Tibial artery (tissue), 4 donors: Measurements from ENCODE around the gene SNX30.

ENCODE experiments used
- DNase-seq, 2 donors: peaks; one replicate each; pipeline ENCODE4 v3.0.0-alpha.2; 2019
- H3K27ac ChIP-seq, 2 donors: fragments of 200-600 bp; sonication (generic) in 1 of 2; 1 replicate in 1 of 2; 2 replicates in 1 of 2; pipeline ENCODE4 v1.5.1; 2018 to 2019; ENCODE audit warnings: mild to moderate bottlenecking in 1 of 2
- H3K27me3 ChIP-seq, 2 donors: fragments of 200-600 bp; sonication (generic) in 1 of 2; one replicate each; pipeline versions ENCODE4 v1.5.1 to v1.6.0; 2016 to 2019
- H3K36me3 ChIP-seq, 3 donors: fragments of 200-600 bp; sonication (generic) in 2 of 3; one replicate each; pipeline ENCODE4 v1.5.1; 2016 to 2019; ENCODE audit warnings: mild to moderate bottlenecking in 2 of 3
- H3K4me1 ChIP-seq, 4 donors: fragments of 200-600 bp; sonication (generic) in 2 of 4; 1 replicate in 3 of 4; 2 replicates in 1 of 4; pipeline ENCODE4 v1.5.1; 2016 to 2019
- H3K4me3 ChIP-seq, 2 donors: fragments of 200-600 bp; sonication (generic) in 1 of 2; 1 replicate in 1 of 2; 2 replicates in 1 of 2; pipeline ENCODE4 v1.5.1; 2018 to 2019; ENCODE audit warnings: mild to moderate bottlenecking in 2 of 2
- H3K9me3 ChIP-seq, 3 donors: fragments of 200-600 bp; sonication (generic) in 1 of 3; one replicate each; pipeline ENCODE4 v1.5.1; 2016 to 2019
- intact Hi-C: fragments of 100-400 bp; cut with DNase I; formaldehyde crosslinking; loops from one replicate; pipeline ENCODE4 v1.15.0; 2023; ENCODE audit warnings: low total_unique reads
- TF ChIP-seq, protein P1 (sequence below), 2 experiments: fragments of 200-600 bp in 1 of 2; fragments of 450-650 bp in 1 of 2; IDR thresholded peaks; one replicate each; pipeline ENCODE4 v1.5.1; 2017 to 2019; ENCODE audit warnings: antibody characterized with exemption in 2 of 2, mild to moderate bottlenecking in 1 of 2, moderate library complexity in 1 of 2

The SNX30 gene

DNA sequence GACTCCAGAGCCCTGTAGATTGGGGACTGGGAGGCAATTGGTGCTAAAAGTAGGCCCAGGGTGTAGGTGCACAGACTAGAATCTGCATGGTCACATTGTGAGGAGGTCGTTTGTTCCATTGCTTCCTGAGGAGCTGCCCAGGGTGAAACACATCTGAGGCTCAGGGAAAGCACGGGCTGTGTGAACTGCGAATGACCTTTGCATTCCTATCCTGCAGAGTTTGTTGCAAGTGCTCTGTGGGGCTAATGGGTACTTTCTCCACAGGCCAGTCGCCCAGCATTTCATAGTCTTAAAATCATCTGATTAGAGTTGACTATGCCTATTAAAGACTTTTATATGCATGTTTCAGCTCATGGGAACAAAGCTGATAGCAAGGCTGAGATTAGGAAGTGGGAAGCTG, 154.5 kb downstream of the SNX30 start:
- H3K4me3 ChIP-seq, result no peak overlapping the region
- no peaks in the 10 kb centered on the region for H3K36me3 ChIP-seq
- no peaks in the 10 kb centered on the region for H3K9me3 ChIP-seq
- TF ChIP-seq, protein P1, sequence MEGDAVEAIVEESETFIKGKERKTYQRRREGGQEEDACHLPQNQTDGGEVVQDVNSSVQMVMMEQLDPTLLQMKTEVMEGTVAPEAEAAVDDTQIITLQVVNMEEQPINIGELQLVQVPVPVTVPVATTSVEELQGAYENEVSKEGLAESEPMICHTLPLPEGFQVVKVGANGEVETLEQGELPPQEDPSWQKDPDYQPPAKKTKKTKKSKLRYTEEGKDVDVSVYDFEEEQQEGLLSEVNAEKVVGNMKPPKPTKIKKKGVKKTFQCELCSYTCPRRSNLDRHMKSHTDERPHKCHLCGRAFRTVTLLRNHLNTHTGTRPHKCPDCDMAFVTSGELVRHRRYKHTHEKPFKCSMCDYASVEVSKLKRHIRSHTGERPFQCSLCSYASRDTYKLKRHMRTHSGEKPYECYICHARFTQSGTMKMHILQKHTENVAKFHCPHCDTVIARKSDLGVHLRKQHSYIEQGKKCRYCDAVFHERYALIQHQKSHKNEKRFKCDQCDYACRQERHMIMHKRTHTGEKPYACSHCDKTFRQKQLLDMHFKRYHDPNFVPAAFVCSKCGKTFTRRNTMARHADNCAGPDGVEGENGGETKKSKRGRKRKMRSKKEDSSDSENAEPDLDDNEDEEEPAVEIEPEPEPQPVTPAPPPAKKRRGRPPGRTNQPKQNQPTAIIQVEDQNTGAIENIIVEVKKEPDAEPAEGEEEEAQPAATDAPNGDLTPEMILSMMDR (IDR thresholded peaks at IDR 0.05), result no peak
- no peak for DNase-seq
- H3K4me1 ChIP-seq, result peaks cover 0 to 12% (median 0%) of the 10 kb centered on the region in 4 donors
- intact Hi-C loops, result loop anchor here (5.0 kb wide), 1 partner anchor 63 kb away; no protein-coding TSS in a partner anchor
- no peaks in the 10 kb centered on the region for H3K27me3 ChIP-seq
- no peak overlapping the region for H3K27ac ChIP-seq

DNA sequence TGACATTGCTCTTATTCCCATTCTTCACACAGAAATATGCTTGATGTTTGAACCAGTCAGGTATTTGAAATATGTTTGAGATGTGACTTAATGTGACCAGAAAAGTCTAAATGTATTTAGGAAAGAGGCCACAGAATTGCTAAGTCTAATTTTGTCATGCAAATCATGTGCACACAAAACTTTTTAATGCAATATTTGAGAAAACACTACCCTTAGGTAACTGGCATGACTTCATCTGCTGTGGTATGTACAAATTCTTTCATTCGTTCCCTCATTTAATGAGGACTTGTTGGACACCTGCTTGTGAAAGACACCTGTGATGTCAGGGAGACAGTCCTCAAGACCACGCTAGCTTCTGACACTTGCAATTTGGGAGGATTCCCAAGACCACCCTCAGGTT, 161.2 kb downstream of the SNX30 start:
- Histone ChIP-seq H3K4me1 (no peaks in the 10 kb centered on the region), H3K36me3 (no peaks in the 10 kb centered on the region), H3K27ac (no peak overlapping the region), H3K4me3 (no peak overlapping the region), H3K27me3 (no peaks in the 10 kb centered on the region), H3K9me3 (no peaks in the 10 kb centered on the region)
- intact Hi-C loops, result no loop called here
- TF ChIP-seq, protein P1 (IDR thresholded peaks at IDR 0.05), result no peak
- DNase-seq, result no peak

DNA sequence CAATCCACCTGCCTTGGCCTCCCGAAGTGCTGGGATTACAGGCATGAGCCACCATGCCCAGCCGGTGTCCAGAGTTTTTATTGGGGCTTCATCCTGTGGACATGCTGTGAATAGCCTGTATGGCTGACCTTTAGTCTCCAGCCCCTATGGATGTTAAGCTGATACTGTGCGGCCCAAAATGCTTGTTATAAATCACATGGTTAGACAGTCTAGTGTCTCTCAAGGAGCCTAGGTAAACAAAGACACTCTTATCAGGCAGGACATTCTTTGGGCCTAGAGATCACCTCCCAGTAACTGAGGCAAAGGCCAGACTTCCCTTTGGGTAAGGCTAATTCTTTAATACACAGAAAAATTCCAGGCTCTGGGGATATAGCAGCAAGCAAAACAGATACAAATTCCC, 162.1 kb downstream of the SNX30 start:
- Histone ChIP-seq H3K9me3 (no peaks in the 10 kb centered on the region), H3K27me3 (no peaks in the 10 kb centered on the region), H3K4me1 (no peaks in the 10 kb centered on the region), H3K4me3 (no peak overlapping the region), H3K36me3 (no peaks in the 10 kb centered on the region), H3K27ac (no peak overlapping the region)
- TF ChIP-seq, protein P1 (IDR thresholded peaks at IDR 0.05), result no peak
- no peak for DNase-seq
- intact Hi-C loops, result no loop called here

DNA sequence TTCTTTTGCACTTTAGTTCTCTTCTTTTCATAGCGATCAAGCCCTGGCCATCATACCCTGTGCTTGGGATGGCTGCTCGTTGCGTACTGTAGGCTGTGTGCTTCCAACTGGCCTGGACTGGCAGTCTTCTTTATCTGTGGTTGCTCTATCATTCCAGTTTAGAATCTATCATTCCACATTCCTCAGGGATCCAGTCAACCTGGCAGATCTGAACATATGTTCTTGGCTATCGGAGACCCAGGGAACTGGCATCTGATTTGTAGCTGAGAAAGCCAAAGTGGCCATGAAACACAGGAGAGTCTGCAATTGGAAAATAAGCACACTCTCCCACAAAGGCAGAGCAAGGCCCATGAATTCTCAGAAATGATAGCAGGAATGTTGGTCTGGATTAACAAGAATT, 162.8 kb downstream of the SNX30 start:
- intact Hi-C loops, result no loop called here
- no peaks in the 10 kb centered on the region for H3K27me3 ChIP-seq
- no peak overlapping the region for H3K27ac ChIP-seq

DNA sequence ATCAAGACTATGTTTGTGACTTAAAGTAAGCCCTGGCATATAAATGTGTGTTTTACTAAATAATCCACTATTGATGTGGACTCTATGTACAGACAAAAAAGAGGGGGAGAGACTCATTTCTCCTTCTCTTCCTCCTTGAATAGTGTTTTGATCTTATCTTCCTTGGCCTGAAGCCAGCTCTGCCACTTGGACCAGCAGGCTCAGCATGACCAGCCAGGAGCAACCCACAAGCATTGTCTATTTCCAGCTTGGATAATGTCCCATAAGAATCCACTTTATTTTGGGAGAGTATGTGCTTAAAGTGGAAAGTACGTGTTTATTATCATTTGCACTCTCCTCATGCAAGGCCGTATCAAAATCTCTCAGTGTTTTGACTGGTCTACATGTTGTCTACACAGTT, 164.0 kb downstream of the SNX30 start:
- H3K36me3 ChIP-seq, result no peaks in the 10 kb centered on the region
- H3K4me3 ChIP-seq, result no peak overlapping the region
- DNase-seq, result no peak
- H3K27ac ChIP-seq, result no peak overlapping the region
- no peaks in the 10 kb centered on the region for H3K27me3 ChIP-seq
- no peaks in the 10 kb centered on the region for H3K9me3 ChIP-seq
- TF ChIP-seq, protein P1 (IDR thresholded peaks at IDR 0.05), result no peak
- intact Hi-C loops, result no loop called here
- H3K4me1 ChIP-seq, result no peaks in the 10 kb centered on the region

More for the DNA sequence above, 162.8 kb downstream of the SNX30 start:
- no peak for DNase-seq
- no peak overlapping the region for H3K4me3 ChIP-seq
- H3K4me1 ChIP-seq, result no peaks in the 10 kb centered on the region
- no peaks in the 10 kb centered on the region for H3K9me3 ChIP-seq
- TF ChIP-seq, protein P1 (IDR thresholded peaks at IDR 0.05), result no peak
- no peaks in the 10 kb centered on the region for H3K36me3 ChIP-seq
